OCI-M2 (cell line): ENCODE measurements around the gene NHLRC2.
A peak's percentile ranks its signal among the peaks of the same experiment; 100 is the strongest.
"Not testable (repeated sequence)": the region's sequence is repeated elsewhere in the genome, so short reads cannot be mapped to it uniquely, and the experiment has no call there.

Experiments
- DNase-seq: peaks from one replicate; lab custom pipeline; 2025; ENCODE audit not compliant: unreplicated experiment; lab: John Stamatoyannopoulos, UW

Gene NHLRC2, protein sequence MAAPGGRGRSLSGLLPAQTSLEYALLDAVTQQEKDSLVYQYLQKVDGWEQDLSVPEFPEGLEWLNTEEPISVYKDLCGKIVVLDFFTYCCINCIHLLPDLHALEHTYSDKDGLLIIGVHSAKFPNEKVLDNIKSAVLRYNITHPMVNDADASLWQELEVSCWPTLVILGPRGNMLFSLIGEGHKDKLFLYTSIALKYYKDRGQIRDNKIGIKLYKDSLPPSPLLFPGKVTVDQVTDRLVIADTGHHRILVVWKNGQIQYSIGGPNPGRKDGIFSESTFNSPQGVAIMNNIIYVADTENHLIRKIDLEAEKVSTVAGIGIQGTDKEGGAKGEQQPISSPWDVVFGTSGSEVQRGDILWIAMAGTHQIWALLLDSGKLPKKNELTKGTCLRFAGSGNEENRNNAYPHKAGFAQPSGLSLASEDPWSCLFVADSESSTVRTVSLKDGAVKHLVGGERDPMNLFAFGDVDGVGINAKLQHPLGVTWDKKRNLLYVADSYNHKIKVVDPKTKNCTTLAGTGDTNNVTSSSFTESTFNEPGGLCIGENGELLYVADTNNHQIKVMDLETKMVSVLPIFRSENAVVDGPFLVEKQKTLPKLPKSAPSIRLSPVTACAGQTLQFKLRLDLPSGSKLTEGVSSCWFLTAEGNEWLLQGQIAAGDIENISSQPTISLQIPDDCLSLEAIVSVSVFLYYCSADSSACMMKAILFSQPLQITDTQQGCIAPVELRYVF

DNA sequence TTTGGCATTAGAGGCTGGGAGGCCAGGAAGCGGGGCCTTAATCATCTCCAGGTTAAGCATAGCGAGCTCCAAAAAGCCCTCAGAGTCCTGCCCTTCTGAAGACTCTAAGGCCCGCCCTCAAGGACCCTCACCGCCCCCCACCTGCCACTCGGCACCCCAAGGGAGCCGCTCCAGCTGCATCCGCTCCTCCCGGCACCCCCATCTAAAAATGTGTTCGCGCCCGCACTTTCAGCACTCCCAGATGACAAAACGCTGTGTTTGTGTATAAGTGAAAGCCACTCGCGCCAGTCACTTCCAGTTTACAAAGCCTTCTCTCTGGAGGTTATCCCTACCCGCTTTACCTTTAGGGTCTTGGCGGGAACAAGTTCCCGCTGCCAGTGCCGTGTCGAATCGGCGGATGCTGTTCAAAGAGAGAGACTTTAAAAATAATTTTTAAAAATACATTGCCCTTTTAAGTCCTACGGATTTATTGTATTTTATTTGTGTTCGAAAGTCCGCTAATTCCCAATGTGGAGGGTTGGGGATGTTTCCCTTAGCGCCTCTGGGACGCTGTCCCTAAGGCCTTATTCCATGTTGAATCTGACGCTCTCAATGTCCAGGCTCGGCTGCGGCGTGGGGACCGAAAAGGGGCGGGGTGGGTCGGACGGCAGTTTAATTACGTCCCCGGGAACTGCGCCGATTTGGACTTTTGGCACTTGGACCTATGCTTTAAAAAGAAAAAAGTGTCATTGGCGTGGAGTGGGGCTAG, at the start of gene NHLRC2, which contains the start of gene DCLRE1A:
Gene NHLRC2 (plus strand): TSS at position 649 of the 748 bp plus-strand sequence. CDS start 212 bp downstream, outside the sequence.
Gene DCLRE1A (minus strand): TSS at position 70 of the 748 bp plus-strand sequence. CDS start 900 bp downstream, outside the sequence.
- DNase-seq = peak; percentile 11

DNA sequence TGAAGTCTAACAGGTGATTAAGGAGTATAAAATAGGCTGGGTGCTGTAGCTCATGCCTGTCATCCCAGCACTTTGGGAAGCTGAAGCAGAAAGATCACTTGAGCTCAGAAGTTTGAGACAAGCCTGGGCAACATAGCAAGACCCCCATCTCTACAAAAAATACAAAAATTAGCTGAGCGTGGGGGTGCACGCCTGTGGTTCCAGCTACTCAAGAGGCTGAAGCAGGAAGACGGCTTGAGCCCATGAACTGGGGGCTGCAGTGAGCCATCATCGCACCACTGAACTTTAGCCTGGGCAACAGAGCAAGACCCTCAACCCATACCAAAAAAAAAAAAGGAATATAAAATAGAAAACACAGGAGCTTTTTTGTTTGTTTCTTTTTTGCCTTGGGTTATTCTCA, 48.0 kb upstream of the NHLRC2 start:
- no peak for DNase-seq

DNA sequence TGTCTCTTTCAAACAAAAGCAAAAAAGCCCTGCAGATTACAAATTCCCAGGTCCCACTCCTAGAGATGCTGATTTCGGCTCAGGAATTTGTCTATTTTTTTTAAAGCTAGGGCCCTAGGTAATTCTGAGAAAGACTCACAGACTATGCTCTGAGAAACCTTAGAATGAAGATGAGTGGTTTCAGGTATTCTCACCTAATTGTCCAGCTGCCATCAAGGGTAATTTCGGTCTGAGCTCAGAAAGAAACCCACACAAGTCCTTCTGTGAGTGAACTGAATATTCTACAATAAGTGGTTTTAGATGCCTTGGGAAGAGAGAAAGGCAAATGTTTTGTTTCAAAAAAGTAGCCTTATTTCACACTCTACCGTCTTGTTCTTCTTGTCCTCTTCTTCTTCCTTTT, 46.3 kb upstream of the NHLRC2 start:
- no peak for DNase-seq

DNA sequence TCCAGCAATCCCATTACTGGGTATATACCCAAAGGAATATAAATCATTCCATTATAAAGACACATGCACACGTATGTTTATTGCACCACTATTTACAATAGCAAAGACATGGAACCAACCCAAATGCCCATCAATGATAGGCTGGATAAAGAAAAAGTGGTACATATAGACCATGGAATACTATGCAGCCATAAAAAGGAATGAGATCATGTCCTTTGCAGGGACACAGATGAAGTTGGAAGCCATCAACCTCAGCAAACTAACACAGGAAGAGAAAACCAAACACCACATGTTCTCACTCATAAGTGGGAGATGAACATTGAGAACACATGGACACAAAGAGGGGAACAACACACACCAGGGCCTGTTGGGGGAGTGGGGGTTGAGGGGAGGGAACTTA, 39.8 kb upstream of the NHLRC2 start:
- DNase-seq = not testable (repeated sequence)

DNA sequence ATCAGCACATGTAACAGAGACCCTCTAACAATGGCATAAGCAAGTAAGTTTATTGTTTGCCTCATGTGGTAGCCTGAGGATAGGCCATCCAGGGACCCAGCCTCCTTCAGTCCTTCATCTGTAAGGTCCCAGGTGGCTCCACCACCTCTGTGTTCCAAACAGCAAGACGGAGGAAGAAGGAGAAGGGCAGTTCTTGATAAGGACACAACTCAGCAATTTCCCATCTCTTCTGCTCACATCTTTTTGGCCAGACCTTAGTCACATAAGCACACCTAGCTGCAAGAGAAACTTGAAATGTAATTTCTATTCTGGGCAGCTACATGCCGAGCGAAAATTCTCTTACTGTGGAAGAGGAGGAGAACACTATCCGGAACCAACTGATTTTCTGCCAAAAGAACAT, 34.5 kb upstream of the NHLRC2 start:
- DNase-seq = no peak

DNA sequence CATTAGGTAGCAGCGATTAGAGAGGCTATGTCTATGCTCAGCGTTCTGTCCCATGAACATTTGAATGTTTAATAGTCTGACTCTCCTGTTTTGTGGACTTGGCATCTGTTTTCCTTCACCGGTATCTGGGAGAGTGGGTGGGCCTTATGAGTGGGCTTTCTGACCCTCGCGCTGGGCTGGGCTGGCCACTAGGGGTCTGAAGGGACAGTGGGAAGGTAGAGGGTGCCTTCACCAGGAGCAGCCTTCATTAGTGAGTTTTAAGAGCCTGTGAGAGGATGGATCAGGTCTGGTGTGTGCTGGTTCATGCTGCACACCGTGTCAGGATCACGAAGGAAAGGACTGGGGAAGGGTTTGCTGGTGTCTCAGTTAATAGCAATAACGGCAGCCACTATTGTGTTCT, 34.0 kb upstream of the NHLRC2 start:
- no peak for DNase-seq

DNA sequence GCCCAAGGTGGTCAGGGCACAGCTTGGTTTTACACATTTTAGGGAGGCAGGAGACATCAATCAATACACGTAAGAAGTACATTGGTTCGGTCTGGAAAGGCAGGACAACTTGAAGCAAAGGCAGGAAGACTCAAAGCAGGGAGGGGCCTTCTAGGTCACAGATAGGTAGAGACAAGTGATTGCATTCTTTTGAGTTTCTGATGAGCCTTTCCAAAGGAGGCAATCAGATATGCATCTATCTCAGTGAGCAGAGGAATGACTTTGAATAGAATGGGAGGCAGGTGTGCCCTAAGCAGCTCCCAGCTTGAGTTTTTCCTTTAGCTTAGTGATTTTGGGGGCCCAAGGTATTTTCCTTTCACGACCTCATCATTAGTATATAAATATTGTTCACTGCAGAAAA, 33.2 kb upstream of the NHLRC2 start:
- DNase-seq = not testable (repeated sequence)

DNA sequence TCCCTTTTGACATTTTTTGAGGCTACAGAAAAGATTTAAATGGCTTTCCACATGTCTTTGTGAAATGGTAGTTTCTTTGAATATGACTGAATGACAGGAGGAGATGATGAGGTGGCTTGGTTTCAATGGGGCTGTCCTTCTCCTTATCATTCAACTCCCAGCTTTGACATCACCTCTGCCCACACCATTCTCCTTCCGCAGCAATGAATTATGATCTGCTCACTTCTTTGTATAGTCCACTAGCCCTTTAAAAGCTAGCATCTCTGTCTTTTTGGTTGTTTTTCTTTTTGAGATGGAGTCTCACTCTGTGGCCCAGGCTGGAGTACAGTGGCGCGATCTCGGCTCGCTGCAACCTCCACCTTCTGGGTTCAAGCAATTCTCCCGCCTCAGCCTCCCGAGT, 32.3 kb upstream of the NHLRC2 start:
- no peak for DNase-seq

DNA sequence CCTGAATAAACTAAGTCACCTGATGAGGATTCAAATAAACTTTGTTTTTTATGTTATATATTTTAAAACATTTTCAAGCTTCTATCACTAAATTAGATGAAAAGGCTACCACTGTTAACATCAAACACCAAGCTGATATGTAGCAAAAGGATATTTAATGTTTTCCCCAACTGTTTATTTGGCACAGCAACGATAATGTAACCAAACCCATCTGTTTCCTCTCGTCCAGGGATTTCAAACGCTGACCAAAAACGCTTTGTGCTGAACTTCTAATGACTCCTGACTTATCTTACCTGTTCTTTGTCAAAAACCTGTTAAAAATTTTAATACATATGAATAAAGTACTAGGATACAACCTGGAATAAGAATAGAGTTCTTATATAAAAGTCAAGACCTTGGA, 31.1 kb upstream of the NHLRC2 start:
- no peak for DNase-seq

DNA sequence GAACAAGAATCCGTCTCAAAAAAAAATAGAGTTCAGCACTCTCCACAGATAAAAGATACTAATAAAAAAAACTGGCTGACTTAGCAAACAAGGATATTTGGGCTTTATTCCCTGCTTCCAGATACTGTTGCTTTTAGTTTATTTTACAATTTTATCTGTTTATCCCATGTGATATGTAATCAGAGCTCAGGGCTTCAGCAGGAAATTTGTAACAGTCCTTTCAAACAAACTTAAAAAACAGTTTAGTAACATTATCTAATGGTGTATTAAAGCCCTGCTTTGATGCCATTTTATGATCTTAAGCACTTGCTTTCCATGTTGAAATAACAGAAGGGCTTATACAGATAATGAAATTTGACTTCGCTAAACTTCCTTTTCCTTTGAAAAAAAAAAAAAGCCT, 28.7 kb upstream of the NHLRC2 start:
- DNase-seq = no peak

DNA sequence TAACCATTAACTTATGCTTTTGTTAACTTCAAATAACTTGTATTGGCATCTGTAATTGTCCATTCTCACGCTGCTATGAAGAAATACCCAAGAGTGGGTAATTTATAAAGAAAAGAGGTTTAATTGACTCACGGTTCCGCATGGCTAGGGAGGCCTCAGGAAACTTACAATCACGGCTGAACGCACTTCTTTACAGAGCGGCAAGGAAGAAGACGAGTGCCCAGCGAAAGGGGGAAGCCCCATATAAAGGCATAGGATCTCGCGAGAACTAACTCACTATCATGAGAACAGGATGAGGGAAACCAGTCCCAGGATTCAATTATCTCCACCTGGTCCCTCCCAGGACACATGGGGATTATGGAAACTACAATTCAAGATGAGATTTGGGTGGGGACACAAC, 25.9 kb upstream of the NHLRC2 start:
- not testable (repeated sequence) for DNase-seq

DNA sequence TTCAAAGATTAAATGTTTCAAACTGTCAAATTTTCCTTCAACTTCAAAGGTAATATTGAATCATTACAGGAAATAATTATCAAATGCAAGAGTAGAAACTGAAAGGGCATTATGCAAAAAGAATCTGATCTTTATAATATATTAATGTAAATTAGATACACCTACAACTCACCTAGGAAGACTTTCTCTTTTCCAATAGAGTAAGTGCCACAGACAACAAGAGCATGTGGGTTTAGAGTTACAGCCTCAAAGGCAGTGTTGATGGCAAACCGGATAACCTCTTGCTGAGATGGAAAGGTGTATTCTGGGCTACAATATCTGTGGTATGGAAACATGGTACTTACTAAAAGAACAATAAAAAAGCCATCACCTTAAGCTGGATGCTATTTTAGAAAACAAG, 12.3 kb upstream of the NHLRC2 start:
- no peak for DNase-seq

DNA sequence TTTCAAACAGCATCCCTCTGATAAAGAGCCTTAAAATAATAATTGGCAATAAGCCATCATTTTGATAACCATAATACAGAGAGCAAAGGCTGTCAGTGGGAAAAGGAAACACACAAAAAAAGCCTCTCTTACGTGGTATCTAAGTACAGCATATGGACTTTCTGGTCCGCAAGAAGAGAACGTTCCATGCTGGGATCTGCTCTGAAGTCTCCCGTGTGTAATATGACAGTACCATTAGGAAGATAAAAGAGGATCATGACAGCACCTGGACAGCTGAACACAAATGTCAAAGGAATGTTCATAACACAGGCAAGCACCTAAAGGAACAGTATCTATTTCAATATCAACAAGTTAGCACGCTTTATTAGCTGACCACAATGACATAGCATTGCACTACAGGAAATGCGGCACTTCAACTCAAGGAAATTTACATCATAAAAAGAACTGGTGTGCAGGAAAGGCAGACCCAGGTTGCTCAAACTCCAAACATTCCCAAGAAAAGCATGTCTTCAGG, 10.4 kb upstream of the NHLRC2 start:
- no peak for DNase-seq

DNA sequence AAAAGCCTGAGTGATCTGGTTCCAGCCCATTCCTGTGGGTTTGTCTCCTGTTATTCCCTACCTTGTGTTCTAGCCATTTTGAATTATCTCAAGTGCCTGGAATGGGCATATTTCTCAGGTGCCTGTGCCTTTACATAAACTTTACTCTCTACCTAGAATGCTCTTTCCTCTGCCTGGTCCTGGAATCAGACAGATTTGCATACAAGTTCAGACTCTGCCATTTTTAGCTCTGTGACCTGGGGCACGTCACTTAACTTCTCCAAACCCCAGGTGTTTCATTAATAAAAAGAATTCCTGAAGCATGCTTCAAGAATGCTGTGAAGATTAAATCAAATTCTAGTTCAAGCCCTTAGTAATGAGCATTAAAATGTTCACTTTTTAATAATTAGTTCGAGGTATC, 8.4 kb upstream of the NHLRC2 start:
- DNase-seq = no peak

DNA sequence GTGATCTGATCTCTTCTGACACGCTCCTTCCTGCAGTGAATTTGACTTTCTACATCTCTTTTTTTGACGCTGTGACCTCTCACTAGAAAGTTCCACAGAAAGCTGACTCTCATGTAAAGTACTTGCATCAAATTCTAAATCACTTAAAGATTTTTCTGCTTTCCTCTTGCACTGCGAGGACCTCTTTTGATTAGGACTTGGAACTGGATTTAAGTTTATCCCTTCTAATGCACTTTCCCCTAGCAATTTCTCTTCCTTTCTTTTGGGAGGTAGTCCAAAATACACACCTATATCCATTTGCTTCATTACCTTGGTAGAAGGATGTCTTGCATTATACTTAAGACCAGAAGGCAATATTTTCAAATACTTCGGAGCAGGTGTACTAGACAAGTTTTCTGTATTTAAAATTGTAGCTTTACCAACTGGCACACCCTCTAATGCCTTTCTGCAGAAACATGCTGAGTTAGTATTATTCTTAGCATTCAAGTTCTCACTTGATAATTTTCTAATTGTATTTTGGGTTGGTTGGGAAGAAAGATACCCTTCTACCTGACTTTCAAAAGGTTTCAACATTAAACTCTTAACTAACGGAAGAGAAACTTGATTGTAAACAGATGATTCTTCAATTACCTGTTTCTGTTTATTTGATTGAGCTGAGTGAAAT, 5.2 kb upstream of the NHLRC2 start:
- DNase-seq = no peak

DNA sequence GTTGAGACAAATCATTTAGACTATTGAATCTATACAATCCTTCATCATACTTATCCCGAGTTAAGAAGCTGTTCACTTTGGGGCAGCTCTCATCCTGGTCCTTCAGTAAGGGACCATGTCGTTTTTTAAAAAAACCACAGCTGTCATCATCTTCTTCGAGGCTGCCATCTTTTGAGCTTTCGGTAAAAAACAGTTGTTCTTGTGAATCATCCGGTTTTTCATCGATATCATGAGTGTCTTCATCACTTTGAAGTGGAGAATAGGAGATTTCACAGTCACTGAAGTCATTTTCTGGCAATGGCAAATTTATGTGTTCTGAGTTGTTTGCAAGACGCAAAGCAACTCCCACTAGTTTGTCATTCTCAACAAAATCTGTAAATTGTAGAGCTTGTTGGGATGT, 4.5 kb upstream of the NHLRC2 start:
- DNase-seq = no peak

DNA sequence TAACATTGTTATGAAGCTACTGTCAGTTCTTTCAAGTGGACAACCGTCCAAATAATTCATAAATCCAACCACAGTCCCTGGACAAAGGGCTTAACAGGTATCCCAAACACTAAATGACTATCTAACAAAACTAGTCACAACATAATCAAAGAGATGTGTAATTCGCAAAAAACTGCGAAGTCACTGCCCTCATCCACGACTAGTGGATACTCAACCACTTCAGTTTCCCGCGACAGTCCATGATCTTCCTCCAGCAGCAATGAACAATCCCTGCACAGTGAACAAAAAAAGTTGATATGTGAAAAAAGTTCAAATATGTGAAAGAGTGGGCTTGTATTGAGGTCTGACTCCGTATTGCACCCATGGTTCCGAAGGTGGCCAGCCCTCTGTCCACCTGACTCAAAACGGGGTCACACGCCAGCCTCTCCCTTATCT, 866 bp upstream of the NHLRC2 start:
- DNase-seq = no peak

DNA sequence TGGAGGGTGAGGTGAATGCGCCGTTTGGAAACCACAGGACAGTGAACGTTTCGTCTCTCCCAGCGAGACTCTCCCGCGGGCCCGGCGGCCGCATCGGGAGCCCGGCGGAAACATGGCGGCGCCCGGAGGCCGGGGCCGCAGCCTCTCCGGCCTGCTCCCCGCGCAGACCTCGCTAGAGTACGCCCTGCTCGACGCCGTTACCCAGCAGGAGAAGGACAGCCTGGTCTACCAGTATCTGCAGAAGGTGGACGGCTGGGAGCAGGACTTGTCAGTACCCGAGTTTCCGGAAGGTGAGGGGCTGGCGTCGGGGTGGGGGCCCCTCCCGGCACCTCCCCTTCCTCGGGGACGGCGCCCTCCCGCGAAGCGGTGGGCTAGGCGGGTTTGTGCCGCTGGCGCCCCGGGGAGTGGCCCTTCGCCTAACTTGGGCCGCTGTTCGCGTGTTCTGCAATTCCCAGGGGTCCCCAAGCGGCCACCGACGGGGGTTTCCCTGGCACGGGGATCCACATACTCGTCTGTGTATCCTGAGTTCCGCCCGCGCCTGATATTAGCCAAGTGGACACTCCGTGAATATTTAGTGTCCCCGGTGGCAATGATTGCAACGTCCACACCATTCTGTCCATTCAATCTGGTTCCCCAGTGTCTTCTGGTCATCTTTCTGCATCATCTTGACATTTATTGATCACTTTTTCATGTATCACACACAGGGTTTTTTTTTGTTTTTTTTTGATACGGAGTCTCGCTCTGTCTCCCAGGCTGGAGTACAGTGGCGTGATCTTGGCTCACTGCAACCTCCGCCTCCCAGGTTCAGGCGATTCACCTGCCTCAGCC, 514 bp downstream of the NHLRC2 start:
- no peak for DNase-seq

DNA sequence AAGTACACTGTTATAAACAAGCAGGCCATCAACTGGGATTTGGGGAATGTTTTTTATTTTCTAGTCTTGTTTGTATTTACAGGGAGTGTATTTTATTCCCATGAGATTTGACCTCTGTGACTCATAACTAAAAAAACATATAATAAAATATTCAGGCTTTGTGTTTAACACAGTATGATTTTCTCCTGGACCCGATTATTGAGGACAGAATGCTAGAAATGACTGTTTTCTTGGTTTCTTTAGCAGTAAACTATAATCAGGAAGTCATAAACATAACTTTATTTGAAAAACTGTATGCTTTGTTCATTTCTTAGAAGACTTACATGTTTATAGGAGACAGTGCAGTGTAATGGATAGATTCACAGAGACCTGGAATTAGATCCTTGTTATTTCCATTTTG, 2.1 kb downstream of the NHLRC2 start:
- DNase-seq = no peak

DNA sequence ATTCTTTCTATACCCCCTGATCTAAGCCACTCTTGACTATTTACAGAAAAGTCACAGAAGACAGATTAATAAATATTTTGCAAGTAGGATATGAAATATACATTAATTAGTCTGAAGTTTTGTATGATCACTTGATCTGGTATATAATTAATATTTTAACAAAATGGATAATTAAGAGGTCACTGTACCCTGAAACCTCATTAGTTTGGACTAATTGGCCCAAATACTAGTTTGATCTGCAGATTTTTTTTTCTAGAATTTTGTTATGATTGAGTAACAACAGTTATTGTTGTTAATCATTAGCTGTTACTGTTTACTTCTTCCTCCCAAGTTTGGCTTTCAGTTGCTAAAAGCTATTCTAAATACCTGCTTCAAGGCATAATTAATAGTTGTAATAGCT, 2.7 kb downstream of the NHLRC2 start:
- DNase-seq = no peak
